ENCODE results near the gene GRIK4.

GRIK4 gene

GRCh38 chr11:120858740-120859139, 347.2 kb downstream of the GRIK4 start:
- Histone ChIP-seq H3K9me3 (ENCODE audit: low read length) (no peaks in the 10 kb centered on the region), H3K4me3 (ENCODE audit: low read length) (no peak overlapping the region), H2AFZ (ENCODE audit: low read depth, low read length) (no peak overlapping the region), H3K36me3 (ENCODE audit: insufficient read depth, low read length) (no peaks in the 10 kb centered on the region), H3K4me1 (ENCODE audit: insufficient read depth, low read length) (peaks cover 13% of the 10 kb centered on the region), H3K27me3 (ENCODE audit: insufficient read depth, low read length) (no peaks in the 10 kb centered on the region)

DNA sequence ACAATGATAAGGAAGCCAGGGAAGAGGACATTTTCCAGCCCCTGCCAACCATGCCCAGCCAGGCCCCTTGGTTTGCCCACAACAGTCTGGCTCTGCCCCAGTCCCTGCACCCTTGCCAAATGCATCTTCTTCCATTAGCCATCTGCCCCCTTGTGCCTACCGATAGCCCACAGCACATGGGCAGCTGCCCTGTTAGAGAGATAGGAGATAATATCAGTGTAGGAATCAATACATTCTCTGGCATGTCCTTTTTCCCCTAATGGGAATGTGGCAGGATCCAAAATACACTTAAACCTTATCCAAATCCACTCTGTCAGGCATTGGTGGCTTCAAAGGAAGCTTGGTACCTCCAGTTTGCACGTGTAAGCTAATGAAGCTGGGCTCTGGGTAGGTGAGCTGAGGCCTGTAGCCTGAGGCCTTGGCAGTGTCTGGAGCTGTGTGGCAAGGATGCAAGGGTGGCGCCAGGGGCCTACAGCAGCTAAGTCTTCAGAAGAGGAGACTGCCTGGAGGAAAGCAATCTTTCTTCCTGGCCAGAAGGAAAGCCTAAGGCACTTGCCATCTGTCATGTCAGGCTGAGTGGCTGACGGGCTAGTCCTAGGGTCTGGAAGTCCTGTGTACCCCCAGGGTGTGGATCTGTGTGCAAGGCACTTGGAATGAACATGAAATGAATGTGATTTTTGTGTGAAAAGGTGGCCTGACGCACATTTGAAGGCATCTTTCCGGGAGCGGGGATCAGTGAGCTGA, 348.2 kb downstream of the GRIK4 start:
- no peaks in the 10 kb centered on the region for H3K36me3 ChIP-seq (ENCODE audit: insufficient read depth, low read length)
- H3K9me3 ChIP-seq (ENCODE audit: low read length) = no peaks in the 10 kb centered on the region
- peaks cover 13% of the 10 kb centered on the region for H3K4me1 ChIP-seq (ENCODE audit: insufficient read depth, low read length)
- no peaks in the 10 kb centered on the region for H3K27me3 ChIP-seq (ENCODE audit: insufficient read depth, low read length)
- H2AFZ ChIP-seq (ENCODE audit: low read depth, low read length) = no peak overlapping the region
- H3K4me3 ChIP-seq (ENCODE audit: low read length) = no peak overlapping the region

DNA sequence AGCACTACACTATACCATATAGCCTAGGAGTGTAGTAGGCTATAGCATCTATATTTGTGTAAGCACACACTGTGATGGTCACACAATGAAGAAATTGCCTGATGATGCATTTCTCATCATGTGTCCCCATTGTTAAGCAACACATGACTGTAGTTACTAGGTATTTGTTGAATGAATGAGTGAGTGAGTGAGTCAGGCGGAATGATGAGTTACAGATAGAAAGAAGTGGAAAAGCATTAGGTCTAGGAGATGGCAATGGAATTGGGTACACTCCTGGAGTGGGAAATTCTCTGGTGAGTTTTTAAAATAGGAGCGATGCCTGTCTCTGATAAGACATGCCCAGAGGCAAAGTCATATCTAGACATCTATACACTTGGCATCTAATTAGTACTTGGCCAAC, 351.8 kb downstream of the GRIK4 start:
- Histone ChIP-seq H3K36me3 (ENCODE audit: insufficient read depth, low read length) (no peaks in the 10 kb centered on the region), H3K27me3 (ENCODE audit: insufficient read depth, low read length) (no peaks in the 10 kb centered on the region), H3K4me3 (ENCODE audit: low read length) (no peak overlapping the region), H2AFZ (ENCODE audit: low read depth, low read length) (no peak overlapping the region), H3K4me1 (ENCODE audit: insufficient read depth, low read length) (peaks cover 10% of the 10 kb centered on the region), H3K9me3 (ENCODE audit: low read length) (no peaks in the 10 kb centered on the region)

DNA sequence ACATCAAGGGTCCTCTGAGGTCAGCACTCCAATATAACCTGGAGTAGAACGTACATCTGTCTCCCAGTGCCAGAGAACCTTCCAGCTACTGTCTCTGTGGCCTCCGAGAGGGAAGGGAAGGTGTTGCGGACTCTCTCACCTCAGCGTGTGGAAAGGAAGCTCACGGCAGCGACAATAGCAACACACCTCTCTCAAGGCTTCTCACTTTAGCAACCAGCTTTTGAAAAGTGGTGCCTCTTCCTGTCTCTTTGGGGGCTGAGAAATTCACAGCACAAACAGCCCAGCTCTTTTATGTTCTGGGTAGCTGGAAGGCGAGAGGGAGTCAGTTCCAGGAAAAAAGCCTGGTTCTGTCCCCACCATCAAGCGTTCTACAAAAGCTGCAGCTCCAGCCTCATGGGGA, 355.5 kb downstream of the GRIK4 start:
- Histone ChIP-seq H3K27me3 (ENCODE audit: insufficient read depth, low read length) (no peaks in the 10 kb centered on the region), H3K9me3 (ENCODE audit: low read length) (no peaks in the 10 kb centered on the region), H3K4me1 (ENCODE audit: insufficient read depth, low read length) (no peaks in the 10 kb centered on the region), H3K4me3 (ENCODE audit: low read length) (no peak overlapping the region), H3K36me3 (ENCODE audit: insufficient read depth, low read length) (no peaks in the 10 kb centered on the region), H2AFZ (ENCODE audit: low read depth, low read length) (no peak overlapping the region)

- Histone ChIP-seq H2AFZ (ENCODE audit: low read depth, low read length) (no peak overlapping the region), H3K9me3 (ENCODE audit: low read length) (no peaks in the 10 kb centered on the region), H3K4me3 (ENCODE audit: low read length) (no peak overlapping the region), H3K4me1 (ENCODE audit: insufficient read depth, low read length) (no peaks in the 10 kb centered on the region), H3K36me3 (ENCODE audit: insufficient read depth, low read length) (no peaks in the 10 kb centered on the region), H3K27me3 (ENCODE audit: insufficient read depth, low read length) (no peaks in the 10 kb centered on the region)
Observed at GRCh38 chr11:120867531-120867930, 356.0 kb downstream of the GRIK4 start.

- Histone ChIP-seq H2AFZ (ENCODE audit: low read depth, low read length) (no peak overlapping the region), H3K27me3 (ENCODE audit: insufficient read depth, low read length) (no peaks in the 10 kb centered on the region), H3K9me3 (ENCODE audit: low read length) (no peaks in the 10 kb centered on the region), H3K4me1 (ENCODE audit: insufficient read depth, low read length) (no peaks in the 10 kb centered on the region), H3K36me3 (ENCODE audit: insufficient read depth, low read length) (no peaks in the 10 kb centered on the region), H3K4me3 (ENCODE audit: low read length) (no peak overlapping the region)
Observed at GRCh38 chr11:120867988-120868387, 356.4 kb downstream of the GRIK4 start.

- no peak overlapping the region for H3K4me3 ChIP-seq (ENCODE audit: low read length)
- no peaks in the 10 kb centered on the region for H3K9me3 ChIP-seq (ENCODE audit: low read length)
- H3K27me3 ChIP-seq (ENCODE audit: insufficient read depth, low read length) = no peaks in the 10 kb centered on the region
- no peaks in the 10 kb centered on the region for H3K4me1 ChIP-seq (ENCODE audit: insufficient read depth, low read length)
- no peaks in the 10 kb centered on the region for H3K36me3 ChIP-seq (ENCODE audit: insufficient read depth, low read length)
- no peak overlapping the region for H2AFZ ChIP-seq (ENCODE audit: low read depth, low read length)
Observed at GRCh38 chr11:120869097-120869496, 357.5 kb downstream of the GRIK4 start.

DNA sequence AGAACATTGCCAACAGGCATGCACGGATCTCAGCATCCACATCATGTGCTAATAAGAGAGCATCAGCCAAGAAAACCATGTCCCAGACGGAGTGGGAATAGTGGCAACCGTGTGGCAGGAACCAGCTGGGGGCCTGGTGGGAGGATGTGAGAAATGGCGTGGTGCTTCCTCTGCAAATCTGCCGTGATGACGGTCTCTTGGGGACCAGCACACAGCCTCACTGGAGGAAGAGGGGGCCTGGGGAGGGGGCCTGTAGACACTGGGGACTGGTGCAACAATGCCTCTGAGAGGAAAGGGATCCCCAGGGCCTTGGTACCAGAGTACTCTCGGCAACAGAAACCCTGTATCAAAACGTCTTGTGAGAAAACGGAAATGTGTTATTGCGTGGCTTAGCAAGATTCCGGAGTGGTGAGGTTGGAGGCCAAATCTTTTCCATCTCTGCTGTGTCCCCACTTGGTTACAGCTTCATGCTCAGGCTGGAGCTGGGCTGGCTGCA, 358.0 kb downstream of the GRIK4 start:
- H3K4me3 ChIP-seq (ENCODE audit: low read length) = no peak overlapping the region
- no peaks in the 10 kb centered on the region for H3K36me3 ChIP-seq (ENCODE audit: insufficient read depth, low read length)
- H3K9me3 ChIP-seq (ENCODE audit: low read length) = no peaks in the 10 kb centered on the region
- no peaks in the 10 kb centered on the region for H3K27me3 ChIP-seq (ENCODE audit: insufficient read depth, low read length)
- no peak overlapping the region for H2AFZ ChIP-seq (ENCODE audit: low read depth, low read length)
- no peaks in the 10 kb centered on the region for H3K4me1 ChIP-seq (ENCODE audit: insufficient read depth, low read length)

DNA sequence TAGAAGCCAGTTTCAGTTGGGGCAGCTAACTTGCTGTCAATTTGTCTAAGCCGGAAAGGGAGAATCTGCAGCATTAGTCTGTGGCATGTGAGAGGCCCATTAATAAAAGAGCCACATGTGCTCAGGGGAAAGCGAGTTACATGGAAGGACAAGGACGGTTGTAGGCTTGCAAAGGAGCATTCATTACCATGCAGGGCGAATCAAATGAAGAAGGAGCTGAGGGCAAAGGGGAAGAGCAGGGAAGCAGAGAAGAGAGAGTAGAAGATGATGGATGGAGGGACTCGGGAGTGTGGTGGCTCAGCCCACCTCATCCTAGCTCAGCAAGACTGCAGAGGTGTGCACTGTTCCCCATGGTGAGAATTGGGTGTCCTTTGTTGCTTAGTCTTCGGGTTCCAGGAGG, 359.6 kb downstream of the GRIK4 start:
- H3K27me3 ChIP-seq (ENCODE audit: insufficient read depth, low read length) = no peaks in the 10 kb centered on the region
- H3K4me1 ChIP-seq (ENCODE audit: insufficient read depth, low read length) = no peaks in the 10 kb centered on the region
- peaks cover 9% of the 10 kb centered on the region for H3K36me3 ChIP-seq (ENCODE audit: insufficient read depth, low read length)
- H2AFZ ChIP-seq (ENCODE audit: low read depth, low read length) = no peak overlapping the region
- peaks cover 7% of the 10 kb centered on the region for H3K9me3 ChIP-seq (ENCODE audit: low read length)
- H3K4me3 ChIP-seq (ENCODE audit: low read length) = no peak overlapping the region

- peaks cover 7% of the 10 kb centered on the region for H3K9me3 ChIP-seq (ENCODE audit: low read length)
- no peaks in the 10 kb centered on the region for H3K4me1 ChIP-seq (ENCODE audit: insufficient read depth, low read length)
- H3K27me3 ChIP-seq (ENCODE audit: insufficient read depth, low read length) = no peaks in the 10 kb centered on the region
- peaks cover 9% of the 10 kb centered on the region for H3K36me3 ChIP-seq (ENCODE audit: insufficient read depth, low read length)
- H3K4me3 ChIP-seq (ENCODE audit: low read length) = no peak overlapping the region
- no peak overlapping the region for H2AFZ ChIP-seq (ENCODE audit: low read depth, low read length)
Observed at GRCh38 chr11:120871924-120872323, 360.4 kb downstream of the GRIK4 start.

DNA sequence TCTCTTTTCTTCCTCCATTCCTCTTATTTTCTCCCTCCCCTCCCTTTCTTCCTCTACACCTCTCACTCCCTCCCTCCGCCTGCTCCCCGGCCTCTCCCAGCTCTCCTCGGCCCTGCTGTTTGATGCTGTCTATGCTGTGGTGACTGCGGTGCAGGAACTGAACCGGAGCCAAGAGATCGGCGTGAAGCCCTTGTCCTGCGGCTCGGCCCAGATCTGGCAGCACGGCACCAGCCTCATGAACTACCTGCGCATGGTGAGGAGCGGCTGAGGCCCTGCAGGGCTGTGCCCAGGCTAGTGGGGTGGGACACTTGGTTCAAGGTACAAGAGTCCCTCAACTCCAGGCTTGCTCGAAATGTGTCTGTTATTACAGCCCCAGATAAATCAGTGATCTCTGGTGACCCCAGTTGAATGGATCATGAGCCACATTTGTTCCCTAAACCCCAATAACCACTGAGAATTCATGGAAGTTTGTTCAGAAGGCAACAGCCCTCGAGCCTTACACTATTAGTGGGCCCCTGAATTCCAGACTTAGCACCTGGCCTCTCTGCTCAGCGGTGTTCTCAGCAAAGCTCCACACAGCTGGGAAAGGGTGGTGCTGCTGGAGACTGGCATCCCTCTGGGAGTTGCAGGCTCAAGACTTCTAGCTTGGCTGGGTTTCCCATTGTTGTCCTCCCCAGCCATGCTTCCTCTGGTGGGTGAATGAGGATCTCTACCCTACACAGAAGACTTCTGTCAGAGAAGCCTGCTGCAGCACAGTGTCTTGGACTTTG, 362.6 kb downstream of the GRIK4 start:
- peaks cover 7% of the 10 kb centered on the region for H3K9me3 ChIP-seq (ENCODE audit: low read length)
- H3K4me3 ChIP-seq (ENCODE audit: low read length) = no peak overlapping the region
- H2AFZ ChIP-seq (ENCODE audit: low read depth, low read length) = no peak overlapping the region
- H3K27me3 ChIP-seq (ENCODE audit: insufficient read depth, low read length) = no peaks in the 10 kb centered on the region
- peaks cover 9% of the 10 kb centered on the region for H3K36me3 ChIP-seq (ENCODE audit: insufficient read depth, low read length)
- H3K4me1 ChIP-seq (ENCODE audit: insufficient read depth, low read length) = no peaks in the 10 kb centered on the region

GRCh38 chr11:120875986-120876385, 364.4 kb downstream of the GRIK4 start:
- H3K36me3 ChIP-seq (ENCODE audit: insufficient read depth, low read length) = peaks cover 9% of the 10 kb centered on the region
- H2AFZ ChIP-seq (ENCODE audit: low read depth, low read length) = no peak overlapping the region
- H3K4me3 ChIP-seq (ENCODE audit: low read length) = no peak overlapping the region
- no peaks in the 10 kb centered on the region for H3K27me3 ChIP-seq (ENCODE audit: insufficient read depth, low read length)
- H3K9me3 ChIP-seq (ENCODE audit: low read length) = peaks cover 7% of the 10 kb centered on the region
- no peaks in the 10 kb centered on the region for H3K4me1 ChIP-seq (ENCODE audit: insufficient read depth, low read length)

- Histone ChIP-seq H2AFZ (ENCODE audit: low read depth, low read length) (no peak overlapping the region), H3K36me3 (ENCODE audit: insufficient read depth, low read length) (peaks cover 9% of the 10 kb centered on the region), H3K27me3 (ENCODE audit: insufficient read depth, low read length) (no peaks in the 10 kb centered on the region), H3K4me1 (ENCODE audit: insufficient read depth, low read length) (no peaks in the 10 kb centered on the region), H3K4me3 (ENCODE audit: low read length) (no peak overlapping the region), H3K9me3 (ENCODE audit: low read length) (peaks cover 7% of the 10 kb centered on the region)
Observed at GRCh38 chr11:120877746-120878365, 366.3 kb downstream of the GRIK4 start.
